MM.1S (cell line): ENCODE measurements around the gene TRIM59.

ENCODE experiments used
- EZH2 ChIP-seq: fragments of 300-600 bp; sonication (generic); optimal IDR thresholded peaks from 2 replicates; pipeline ENCODE3; 2017; ENCODE audit warnings: low read depth, mild to moderate bottlenecking, antibody characterized with exemption, low read length, mixed read lengths
- EZH2phosphoT487 ChIP-seq: fragments of 300-600 bp; sonication (generic); IDR thresholded peaks from 2 replicates; pipeline ENCODE4 v1.6.1; 2018; ENCODE audit warnings: antibody characterized with exemption, low read length
- TF ChIP-seq, protein P1 (sequence below): fragments of 300-600 bp; sonication (generic); IDR thresholded peaks from 2 replicates; pipeline ENCODE4 v1.5.1; 2016; ENCODE audit warnings: antibody characterized with exemption, low read length, mixed read lengths

DNA sequence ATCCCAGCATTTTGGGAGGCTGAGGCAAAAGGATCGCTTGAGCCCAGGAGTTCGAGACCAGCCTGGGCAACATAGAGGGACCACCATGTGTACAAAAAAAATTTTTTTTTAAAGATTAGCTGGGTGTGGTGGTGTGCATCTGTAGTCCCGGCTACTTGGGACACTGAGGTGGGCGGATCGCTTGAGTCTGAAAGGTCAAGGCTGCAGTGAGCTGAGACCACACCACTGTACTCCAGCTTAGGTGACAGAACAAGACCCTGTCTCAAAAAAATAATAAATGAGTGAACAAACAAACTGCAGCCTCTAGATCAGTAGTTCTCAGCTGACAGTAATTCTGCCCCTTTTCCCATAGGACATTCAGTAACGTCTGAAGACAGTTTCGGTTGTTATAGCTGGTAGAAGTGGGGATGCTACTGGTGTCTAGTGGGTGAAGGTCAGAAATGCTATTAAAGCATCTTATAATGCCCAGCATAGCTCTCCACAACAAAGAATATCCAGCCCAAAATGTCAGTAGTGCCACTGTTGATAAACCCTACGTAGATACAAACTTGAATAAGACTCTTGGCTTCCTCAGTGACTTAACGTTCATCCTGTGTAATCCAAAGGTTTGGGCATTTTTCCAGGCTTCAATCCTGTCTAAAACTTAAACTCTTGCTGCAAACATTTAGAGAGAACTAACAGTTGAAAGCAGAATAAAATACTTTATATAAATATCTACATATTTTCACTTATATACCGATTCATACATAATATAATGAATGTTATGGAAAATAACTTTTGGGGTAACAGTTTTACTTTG, 39.6 kb downstream of the TRIM59 start:
- TF ChIP-seq, protein P1, sequence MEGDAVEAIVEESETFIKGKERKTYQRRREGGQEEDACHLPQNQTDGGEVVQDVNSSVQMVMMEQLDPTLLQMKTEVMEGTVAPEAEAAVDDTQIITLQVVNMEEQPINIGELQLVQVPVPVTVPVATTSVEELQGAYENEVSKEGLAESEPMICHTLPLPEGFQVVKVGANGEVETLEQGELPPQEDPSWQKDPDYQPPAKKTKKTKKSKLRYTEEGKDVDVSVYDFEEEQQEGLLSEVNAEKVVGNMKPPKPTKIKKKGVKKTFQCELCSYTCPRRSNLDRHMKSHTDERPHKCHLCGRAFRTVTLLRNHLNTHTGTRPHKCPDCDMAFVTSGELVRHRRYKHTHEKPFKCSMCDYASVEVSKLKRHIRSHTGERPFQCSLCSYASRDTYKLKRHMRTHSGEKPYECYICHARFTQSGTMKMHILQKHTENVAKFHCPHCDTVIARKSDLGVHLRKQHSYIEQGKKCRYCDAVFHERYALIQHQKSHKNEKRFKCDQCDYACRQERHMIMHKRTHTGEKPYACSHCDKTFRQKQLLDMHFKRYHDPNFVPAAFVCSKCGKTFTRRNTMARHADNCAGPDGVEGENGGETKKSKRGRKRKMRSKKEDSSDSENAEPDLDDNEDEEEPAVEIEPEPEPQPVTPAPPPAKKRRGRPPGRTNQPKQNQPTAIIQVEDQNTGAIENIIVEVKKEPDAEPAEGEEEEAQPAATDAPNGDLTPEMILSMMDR: no peak
- TF ChIP-seq EZH2: no peak
- no peak for TF ChIP-seq EZH2phosphoT487
